HEK293 (cell line): Measurements from ENCODE around the gene TP53BP2.
A peak's percentile ranks its signal among the peaks of the same experiment; 100 is the strongest.

ENCODE experiments used
- CTCF ChIA-PET: fragments of 350-600 bp; formaldehyde crosslinking; extraction: SDS; loops from one replicate; lab custom pipeline; 2021; ENCODE audit warnings: antibody characterized with exemption; lab: Yijun Ruan, JAX
- POLR2A ChIA-PET: fragments of 300-600 bp; formaldehyde crosslinking; extraction: SDS; loops from one replicate; lab custom pipeline; 2020; ENCODE audit warnings: antibody characterized with exemption, inconsistent platforms; lab: Yijun Ruan, JAX
- H3K27ac ChIP-seq: fragments of 200-500 bp; sonication (Bioruptor generic); 2 replicates; pipeline ENCODE4 v1.5.1; 2014; ENCODE audit warnings: low read depth, low read length, control low read depth, inconsistent platforms; ENCODE audit errors: extremely low read depth
- H3K36me3 ChIP-seq, 2 experiments: fragments of 200-500 bp in 1 of 2; sonication (Bioruptor generic) in 1 of 2; 1 replicate in 1 of 2; 2 replicates in 1 of 2; pipeline ENCODE4 v1.5.1; 2014 to 2017; ENCODE audit warnings: inconsistent platforms in 2 of 2, low read length in 2 of 2; ENCODE audit not compliant: control insufficient read depth in 2 of 2, insufficient read depth in 1 of 2
- H3K4me1 ChIP-seq: fragments of 200-500 bp; sonication (Bioruptor generic); 2 replicates; pipeline ENCODE4 v1.5.1; 2014; ENCODE audit warnings: mild to moderate bottlenecking, low read length, inconsistent platforms; ENCODE audit not compliant: control insufficient read depth, insufficient read depth
- H3K4me3 ChIP-seq: 2 replicates; pipeline ENCODE4 v1.5.1; 2011; ENCODE audit warnings: low read depth, mild to moderate bottlenecking, control low read depth, low read length, moderate library complexity
- H3K9me3 ChIP-seq: fragments of 200-500 bp; sonication (Bioruptor generic); 2 replicates; pipeline ENCODE4 v1.5.1; 2014; ENCODE audit warnings: low read depth, low read length, inconsistent platforms; ENCODE audit not compliant: control insufficient read depth, insufficient read depth
- CTCF ChIP-seq: fragments of 450-650 bp; formaldehyde crosslinking; IDR thresholded peaks from 2 replicates; pipeline ENCODE4 v1.5.1; 2016; ENCODE audit warnings: missing biosample characterization, missing genetic modification characterization
- FEZF1 ChIP-seq: fragments of 450-650 bp; formaldehyde crosslinking; IDR thresholded peaks from 2 replicates; pipeline ENCODE4 v1.5.1; 2016; ENCODE audit warnings: missing biosample characterization, missing genetic modification characterization
- IKZF3 ChIP-seq: fragments of 450-650 bp; IDR thresholded peaks from 2 replicates; pipeline ENCODE4 v1.5.0; 2018; ENCODE audit warnings: missing biosample characterization, mild to moderate bottlenecking, missing genetic modification characterization, moderate library complexity
- PRDM6 ChIP-seq: fragments of 450-650 bp; formaldehyde crosslinking; IDR thresholded peaks from 2 replicates; pipeline ENCODE4 v1.5.1; 2017; ENCODE audit warnings: missing biosample characterization, missing genetic modification characterization
- SETDB1 ChIP-seq: IDR thresholded peaks from one replicate; pipeline ENCODE4 v1.6.1; 2017; ENCODE audit warnings: mild to moderate bottlenecking, low read length, moderate library complexity, mixed read lengths; ENCODE audit not compliant: insufficient read length
- TRIM28 ChIP-seq: IDR thresholded peaks from 2 replicates; pipeline ENCODE4 v1.6.1; 2011; ENCODE audit warnings: low read length, control low read depth, borderline replicate concordance
- ZBTB11 ChIP-seq: fragments of 450-650 bp; formaldehyde crosslinking; conservative IDR thresholded peaks from 2 replicates; pipeline ENCODE4 v1.5.1; 2016; ENCODE audit warnings: low read depth, missing biosample characterization, missing genetic modification characterization
- ZBTB44 ChIP-seq: fragments of 450-650 bp; IDR thresholded peaks from 2 replicates; pipeline ENCODE4 v1.5.1; 2018; ENCODE audit warnings: missing biosample characterization, mild to moderate bottlenecking, missing genetic modification characterization
- ZNF184 ChIP-seq: fragments of 450-650 bp; IDR thresholded peaks from 2 replicates; pipeline ENCODE4 v1.5.1; 2018; ENCODE audit warnings: missing biosample characterization, mild to moderate bottlenecking, missing genetic modification characterization
- ZNF223 ChIP-seq: fragments of 450-650 bp; formaldehyde crosslinking; IDR thresholded peaks from 2 replicates; pipeline ENCODE4 v1.5.1; 2016; ENCODE audit warnings: missing biosample characterization, missing genetic modification characterization
- ZNF248 ChIP-seq: fragments of 450-650 bp; formaldehyde crosslinking; IDR thresholded peaks from 2 replicates; pipeline ENCODE4 v1.5.1; 2017; ENCODE audit warnings: missing biosample characterization, missing genetic modification characterization
- ZNF266 ChIP-seq: fragments of 450-650 bp; formaldehyde crosslinking; IDR thresholded peaks from 2 replicates; pipeline ENCODE4 v1.5.1; 2016; ENCODE audit warnings: missing biosample characterization, missing genetic modification characterization, low read depth
- ZNF274 ChIP-seq, 2 experiments: fragments of 200-500 bp in 1 of 2; fragments of 450-650 bp in 1 of 2; sonication (Bioruptor generic) in 1 of 2; formaldehyde crosslinking in 1 of 2; IDR thresholded peaks; 2 replicates each; pipeline versions ENCODE4 v1.5.1 to v1.6.1; 2014 to 2016; ENCODE audit warnings: borderline replicate concordance in 1 of 2, inconsistent platforms in 1 of 2, low read length in 1 of 2, missing biosample characterization in 1 of 2, missing genetic modification characterization in 1 of 2
- ZNF394 ChIP-seq: fragments of 450-650 bp; formaldehyde crosslinking; IDR thresholded peaks from 2 replicates; pipeline ENCODE4 v1.5.1; 2016; ENCODE audit warnings: missing biosample characterization, missing genetic modification characterization, mild to moderate bottlenecking, moderate library complexity, borderline replicate concordance
- ZNF558 ChIP-seq: fragments of 450-650 bp; formaldehyde crosslinking; IDR thresholded peaks from 2 replicates; pipeline ENCODE4 v1.5.1; 2016; ENCODE audit warnings: missing biosample characterization, missing genetic modification characterization
- ZNF560 ChIP-seq: fragments of 450-650 bp; formaldehyde crosslinking; IDR thresholded peaks from 2 replicates; pipeline ENCODE4 v1.5.1; 2017; ENCODE audit warnings: missing biosample characterization, missing genetic modification characterization, borderline replicate concordance
- ZNF624 ChIP-seq: fragments of 450-650 bp; formaldehyde crosslinking; IDR thresholded peaks from 2 replicates; pipeline ENCODE4 v1.5.1; 2017; ENCODE audit warnings: missing biosample characterization, missing genetic modification characterization
- ZNF843 ChIP-seq: fragments of 450-650 bp; formaldehyde crosslinking; IDR thresholded peaks from 2 replicates; pipeline ENCODE4 v1.5.1; 2016; ENCODE audit warnings: missing biosample characterization, missing genetic modification characterization
- ZSCAN23 ChIP-seq: fragments of 450-650 bp; formaldehyde crosslinking; IDR thresholded peaks from 2 replicates; pipeline ENCODE4 v1.5.1; 2016; ENCODE audit warnings: missing biosample characterization, missing genetic modification characterization
- ZSCAN30 ChIP-seq: fragments of 450-650 bp; IDR thresholded peaks from 2 replicates; pipeline ENCODE4 v1.5.1; 2018; ENCODE audit warnings: missing biosample characterization, mild to moderate bottlenecking, missing genetic modification characterization, moderate library complexity
- TF ChIP-seq, protein P1 (sequence below): fragments of 450-650 bp; formaldehyde crosslinking; IDR thresholded peaks from 2 replicates; pipeline ENCODE4 v1.5.1; 2017; ENCODE audit warnings: missing biosample characterization, missing genetic modification characterization
- TF ChIP-seq, protein P2 (sequence below): fragments of 450-650 bp; formaldehyde crosslinking; IDR thresholded peaks from 2 replicates; pipeline ENCODE4 v1.5.1; 2016; ENCODE audit warnings: missing biosample characterization, missing genetic modification characterization

TP53BP2 gene

GRCh38 chr1:223738465-223739365, 107.0 kb downstream of the TP53BP2 start:
- Histone ChIP-seq H3K27ac (no peak overlapping the region), H3K4me3 (no peak overlapping the region), H3K9me3 (no peaks in the 10 kb centered on the region), H3K36me3 (peaks cover 0 to 10% of the 10 kb centered on the region in 2 experiments; a peak in 2 of 3 replicates), H3K4me1 (peaks cover 26% of the 10 kb centered on the region)
- ChIA-PET CTCF (interaction anchor here (0.6 to 5.9 kb wide), 9 partner anchors 11 to 605 kb away, joined by 3 to 37 read pairs (median 3); no protein-coding TSS in a partner anchor), POLR2A (interaction anchor here (1.2 to 1.4 kb wide), 4 partner anchors 10 to 329 kb away, joined by 3 to 4 read pairs (median 3); no protein-coding TSS in a partner anchor)
- TF ChIP-seq ZNF560 (tag by site-specific recombination), result no peak
- TF ChIP-seq TRIM28, result peak; percentile 88
- no peak for TF ChIP-seq ZNF248
- TF ChIP-seq ZSCAN23 (tag by site-specific recombination), result no peak
- peak; percentile 57; the same call in 1 of the 2 replicates for TF ChIP-seq ZNF394 (tag by site-specific recombination)
- no peak for TF ChIP-seq ZNF558 (tag by site-specific recombination)
- TF ChIP-seq FEZF1, result peak; percentile 98
- TF ChIP-seq, protein P1, sequence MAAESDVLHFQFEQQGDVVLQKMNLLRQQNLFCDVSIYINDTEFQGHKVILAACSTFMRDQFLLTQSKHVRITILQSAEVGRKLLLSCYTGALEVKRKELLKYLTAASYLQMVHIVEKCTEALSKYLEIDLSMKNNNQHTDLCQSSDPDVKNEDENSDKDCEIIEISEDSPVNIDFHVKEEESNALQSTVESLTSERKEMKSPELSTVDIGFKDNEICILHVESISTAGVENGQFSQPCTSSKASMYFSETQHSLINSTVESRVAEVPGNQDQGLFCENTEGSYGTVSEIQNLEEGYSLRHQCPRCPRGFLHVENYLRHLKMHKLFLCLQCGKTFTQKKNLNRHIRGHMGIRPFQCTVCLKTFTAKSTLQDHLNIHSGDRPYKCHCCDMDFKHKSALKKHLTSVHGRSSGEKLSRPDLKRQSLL, result peak; percentile 79; the same call in 1 of the 2 replicates
- peak; percentile 93 for TF ChIP-seq PRDM6 (tag by site-specific recombination)
- 0 out of 2 replicates have a peak, but pooled peaks have one; percentile 7 for TF ChIP-seq IKZF3
- TF ChIP-seq ZNF843, result peak; percentile 60
- TF ChIP-seq ZNF184 (tag by site-specific recombination), result no peak
- no peak for TF ChIP-seq ZNF223 (tag by site-specific recombination)
- no peak for TF ChIP-seq SETDB1
- peak; percentile 86 for TF ChIP-seq ZBTB44 (tag by site-specific recombination)
- TF ChIP-seq CTCF (tag by site-specific recombination), result peak; percentile 19; the same call in 1 of the 2 replicates
- TF ChIP-seq, protein P2, sequence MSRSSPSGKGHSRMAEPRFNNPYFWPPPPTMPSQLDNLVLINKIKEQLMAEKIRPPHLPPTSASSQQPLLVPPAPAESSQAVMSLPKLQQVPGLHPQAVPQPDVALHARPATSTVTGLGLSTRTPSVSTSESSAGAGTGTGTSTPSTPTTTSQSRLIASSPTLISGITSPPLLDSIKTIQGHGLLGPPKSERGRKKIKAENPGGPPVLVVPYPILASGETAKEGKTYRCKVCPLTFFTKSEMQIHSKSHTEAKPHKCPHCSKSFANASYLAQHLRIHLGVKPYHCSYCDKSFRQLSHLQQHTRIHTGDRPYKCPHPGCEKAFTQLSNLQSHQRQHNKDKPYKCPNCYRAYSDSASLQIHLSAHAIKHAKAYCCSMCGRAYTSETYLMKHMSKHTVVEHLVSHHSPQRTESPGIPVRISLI (tag by site-specific recombination), result peak; percentile 87
- TF ChIP-seq ZNF266 (tag by site-specific recombination), result no peak
- peak; percentile 22; the same call in 1 of the 2 replicates for TF ChIP-seq ZSCAN30 (tag by site-specific recombination)
- no peak for TF ChIP-seq ZNF624 (tag by site-specific recombination)
- no peak for TF ChIP-seq ZNF274 (IDR thresholded peaks at IDR 0.05; ENCODE audit: low read length)
- TF ChIP-seq ZNF274 (tag by site-specific recombination; IDR thresholded peaks at IDR 0.05; ENCODE audit: borderline replicate concordance), result no peak
- no peak for TF ChIP-seq ZBTB11
